ENCODE data around the gene FOXP1.

The FOXP1 gene

GRCh38 chr3:71078199-71078598 lies 505.3 kb downstream of the FOXP1 start:
- no peak for TF ChIP-seq CTCF (IDR thresholded peaks at IDR 0.05; ENCODE audit: extremely low read depth, insufficient read depth, missing control alignments)
- in situ Hi-C loops (cut with MboI; ENCODE audit: low pct_unique_long_range_greater_than_20kb, low sequenced_read_pairs, unreplicated experiment), result no loop called here
- no peak for DNase-seq (ENCODE audit: low spot score)

GRCh38 chr3:71077070-71077469 lies 506.5 kb downstream of the FOXP1 start:
- in situ Hi-C loops (cut with MboI; ENCODE audit: low pct_unique_long_range_greater_than_20kb, low sequenced_read_pairs, unreplicated experiment), result no loop called here
- DNase-seq (ENCODE audit: low spot score), result no peak
- TF ChIP-seq CTCF (IDR thresholded peaks at IDR 0.05; ENCODE audit: extremely low read depth, insufficient read depth, missing control alignments), result no peak

DNA sequence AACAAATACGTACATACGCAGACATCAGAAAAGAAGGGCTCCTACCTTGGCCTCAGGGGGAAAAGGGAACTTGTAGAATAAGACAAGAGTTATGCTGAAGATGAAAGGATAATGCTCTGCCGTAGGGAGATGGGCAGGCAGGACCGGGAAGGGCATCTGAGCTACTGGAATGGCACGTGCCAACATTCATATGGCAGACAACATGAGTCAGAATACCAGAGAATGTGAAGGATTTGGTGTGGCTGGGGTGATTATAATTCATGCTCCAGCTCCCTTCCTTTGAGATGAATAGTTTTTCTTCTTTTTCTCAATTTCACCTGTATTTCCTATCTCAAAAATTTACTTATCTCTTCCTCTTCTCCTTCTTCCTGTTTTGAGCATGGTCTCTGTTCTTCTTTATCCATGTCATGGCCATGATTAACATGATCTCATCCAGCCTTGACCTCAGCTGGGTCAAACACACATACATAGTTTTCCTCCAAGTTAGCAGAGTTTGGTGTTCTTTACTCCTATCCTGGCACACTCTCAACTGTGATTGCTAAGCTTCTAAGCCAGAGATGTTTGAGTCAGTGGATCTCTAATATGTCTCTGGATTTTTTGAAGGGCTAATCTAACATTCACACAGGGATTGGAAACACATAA lies 507.0 kb downstream of the FOXP1 start:
- DNase-seq (ENCODE audit: low spot score), result no peak
- no peak for TF ChIP-seq CTCF (IDR thresholded peaks at IDR 0.05; ENCODE audit: extremely low read depth, insufficient read depth, missing control alignments)
- in situ Hi-C loops (cut with MboI; ENCODE audit: low pct_unique_long_range_greater_than_20kb, low sequenced_read_pairs, unreplicated experiment), result no loop called here

- in situ Hi-C loops (cut with MboI; ENCODE audit: low pct_unique_long_range_greater_than_20kb, low sequenced_read_pairs, unreplicated experiment), result no loop called here
- no peak for TF ChIP-seq CTCF (IDR thresholded peaks at IDR 0.05; ENCODE audit: extremely low read depth, insufficient read depth, missing control alignments)
- DNase-seq (ENCODE audit: low spot score), result no peak
Observed at GRCh38 chr3:71075494-71075893, 508.0 kb downstream of the FOXP1 start.

GRCh38 chr3:71074423-71074822 lies 509.1 kb downstream of the FOXP1 start:
- no peak for TF ChIP-seq CTCF (IDR thresholded peaks at IDR 0.05; ENCODE audit: extremely low read depth, insufficient read depth, missing control alignments)
- no peak for DNase-seq (ENCODE audit: low spot score)
- in situ Hi-C loops (cut with MboI; ENCODE audit: low pct_unique_long_range_greater_than_20kb, low sequenced_read_pairs, unreplicated experiment), result no loop called here

DNA sequence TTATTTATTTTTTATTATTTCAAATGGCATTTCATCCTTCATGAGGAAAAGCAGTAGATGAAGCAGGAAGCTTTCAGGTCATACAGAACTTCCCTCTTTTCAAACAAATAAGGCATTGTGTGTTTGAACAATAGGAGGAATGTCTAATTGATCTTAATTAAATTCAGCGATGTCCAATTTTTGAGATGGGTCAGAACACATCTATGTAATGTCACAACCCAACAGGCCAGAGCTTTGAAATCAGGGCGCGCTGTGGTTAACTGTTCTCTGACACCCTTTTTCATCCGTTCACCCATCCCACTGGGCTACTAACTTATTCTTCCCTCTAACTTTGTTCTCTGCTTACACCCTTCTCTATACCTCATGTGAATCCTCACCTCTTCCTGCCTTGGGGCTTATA lies 510.5 kb downstream of the FOXP1 start:
- DNase-seq (ENCODE audit: low spot score), result no peak
- no peak for TF ChIP-seq CTCF (IDR thresholded peaks at IDR 0.05; ENCODE audit: extremely low read depth, insufficient read depth, missing control alignments)
- in situ Hi-C loops (cut with MboI; ENCODE audit: low pct_unique_long_range_greater_than_20kb, low sequenced_read_pairs, unreplicated experiment), result no loop called here

Data from GM13977 (cell line).